Suprapubic skin (tissue), 4 donors: ENCODE results near the gene WASHC4.

Experiments used
- EP300 ChIP-seq: sonication (generic); formaldehyde crosslinking; IDR thresholded peaks from one replicate; pipeline ENCODE4 v1.6.1; 2017; ENCODE audit warnings: antibody characterized with exemption
- POLR2A ChIP-seq, 2 donors: fragments of 450-650 bp; IDR thresholded peaks; one replicate each; pipeline ENCODE4 v1.6.1; 2017; ENCODE audit warnings: antibody characterized with exemption in 2 of 2, mild to moderate bottlenecking in 2 of 2, moderate library complexity in 2 of 2
- POLR2AphosphoS5 ChIP-seq, 3 donors: sonication (generic); formaldehyde crosslinking; IDR thresholded peaks; one replicate each; pipeline ENCODE4 v1.6.1; 2017; ENCODE audit warnings: antibody characterized with exemption in 3 of 3
- TF ChIP-seq, protein P1 (sequence below), 2 donors: fragments of 200-600 bp in 1 of 2; fragments of 450-650 bp in 1 of 2; sonication (generic) in 1 of 2; IDR thresholded peaks; one replicate each; pipeline ENCODE4 v1.5.1; 2016 to 2019; ENCODE audit warnings: antibody characterized with exemption in 2 of 2, mild to moderate bottlenecking in 1 of 2, moderate library complexity in 1 of 2

DNA sequence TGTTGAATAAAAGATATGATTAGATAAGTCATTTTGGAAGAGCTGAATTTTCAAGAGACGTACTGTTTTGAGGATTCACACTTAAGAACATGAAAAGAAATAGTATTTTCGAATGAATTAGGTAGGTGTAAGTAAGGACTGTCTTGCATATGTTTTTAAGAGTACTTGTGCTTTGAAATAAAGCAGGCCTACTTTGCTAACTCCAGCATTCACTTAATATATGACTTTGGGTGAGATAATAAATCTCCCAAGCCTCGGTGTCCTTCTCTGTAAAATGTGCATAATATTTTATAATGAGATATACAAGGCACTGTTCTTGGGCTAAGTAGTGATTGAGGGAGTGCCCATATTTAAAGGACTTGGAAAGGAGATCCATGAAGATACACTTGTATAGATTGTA is 54.6 kb downstream of the WASHC4 start:
- TF ChIP-seq, protein P1, sequence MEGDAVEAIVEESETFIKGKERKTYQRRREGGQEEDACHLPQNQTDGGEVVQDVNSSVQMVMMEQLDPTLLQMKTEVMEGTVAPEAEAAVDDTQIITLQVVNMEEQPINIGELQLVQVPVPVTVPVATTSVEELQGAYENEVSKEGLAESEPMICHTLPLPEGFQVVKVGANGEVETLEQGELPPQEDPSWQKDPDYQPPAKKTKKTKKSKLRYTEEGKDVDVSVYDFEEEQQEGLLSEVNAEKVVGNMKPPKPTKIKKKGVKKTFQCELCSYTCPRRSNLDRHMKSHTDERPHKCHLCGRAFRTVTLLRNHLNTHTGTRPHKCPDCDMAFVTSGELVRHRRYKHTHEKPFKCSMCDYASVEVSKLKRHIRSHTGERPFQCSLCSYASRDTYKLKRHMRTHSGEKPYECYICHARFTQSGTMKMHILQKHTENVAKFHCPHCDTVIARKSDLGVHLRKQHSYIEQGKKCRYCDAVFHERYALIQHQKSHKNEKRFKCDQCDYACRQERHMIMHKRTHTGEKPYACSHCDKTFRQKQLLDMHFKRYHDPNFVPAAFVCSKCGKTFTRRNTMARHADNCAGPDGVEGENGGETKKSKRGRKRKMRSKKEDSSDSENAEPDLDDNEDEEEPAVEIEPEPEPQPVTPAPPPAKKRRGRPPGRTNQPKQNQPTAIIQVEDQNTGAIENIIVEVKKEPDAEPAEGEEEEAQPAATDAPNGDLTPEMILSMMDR (IDR thresholded peaks at IDR 0.05): no peak
- TF ChIP-seq POLR2AphosphoS5 (IDR thresholded peaks at IDR 0.05) (no peak), POLR2A (IDR thresholded peaks at IDR 0.05) (no peak), EP300 (no peak)
